HG03060 (cell line): Measurements from ENCODE around the gene NPIPA8.
"Not testable (repeated sequence)": the region's sequence is repeated elsewhere in the genome, so short reads cannot be mapped to it uniquely, and the experiment has no call there.

ENCODE experiments used
- ATAC-seq: cut with Tn5 transposase; IDR thresholded peaks from one replicate; pipeline ENCODE4 v1.9.1; 2021; ENCODE audit warnings: low read depth, moderate number of reproducible peaks; ENCODE audit not compliant: unreplicated experiment

The NPIPA8 gene

GRCh38 chr16:18336636-18337035 lies at the start of gene NPIPA8:
Gene NPIPA8 (minus strand): TSS chr16:18336736. CDS start chr16:18332662, 4,074 bp downstream.
- not testable (repeated sequence) for ATAC-seq

GRCh38 chr16:18385285-18385684 lies 48.7 kb upstream of the NPIPA8 start:
- ATAC-seq = not testable (repeated sequence)

GRCh38 chr16:18384869-18385268 lies 48.3 kb upstream of the NPIPA8 start:
- not testable (repeated sequence) for ATAC-seq

GRCh38 chr16:18384098-18384636 lies 47.6 kb upstream of the NPIPA8 start:
- ATAC-seq = not testable (repeated sequence)

GRCh38 chr16:18382696-18383095 lies 46.2 kb upstream of the NPIPA8 start:
- ATAC-seq = not testable (repeated sequence)

- not testable (repeated sequence) for ATAC-seq
Observed at GRCh38 chr16:18347742-18348141, 11.2 kb upstream of the NPIPA8 start.

- not testable (repeated sequence) for ATAC-seq
Observed at GRCh38 chr16:18346993-18347392, 10.5 kb upstream of the NPIPA8 start.

GRCh38 chr16:18344634-18345033 lies 8.1 kb upstream of the NPIPA8 start:
- ATAC-seq = not testable (repeated sequence)

- ATAC-seq = not testable (repeated sequence)
Observed at GRCh38 chr16:18341986-18342385, 5.5 kb upstream of the NPIPA8 start.

GRCh38 chr16:18341417-18341960 lies 5.0 kb upstream of the NPIPA8 start:
- not testable (repeated sequence) for ATAC-seq

GRCh38 chr16:18339210-18339609 lies 2.7 kb upstream of the NPIPA8 start:
- ATAC-seq = not testable (repeated sequence)

- not testable (repeated sequence) for ATAC-seq
Observed at GRCh38 chr16:18311811-18312210, 24.7 kb downstream of the NPIPA8 start.

- not testable (repeated sequence) for ATAC-seq
Observed at GRCh38 chr16:18309159-18309558, 27.4 kb downstream of the NPIPA8 start.

GRCh38 chr16:18307241-18307640 lies 29.3 kb downstream of the NPIPA8 start:
- ATAC-seq = not testable (repeated sequence)

GRCh38 chr16:18306066-18306465 lies 30.5 kb downstream of the NPIPA8 start:
- not testable (repeated sequence) for ATAC-seq

GRCh38 chr16:18303059-18303706 lies 33.4 kb downstream of the NPIPA8 start:
- ATAC-seq = not testable (repeated sequence)

GRCh38 chr16:18297714-18298113 lies 38.8 kb downstream of the NPIPA8 start:
- not testable (repeated sequence) for ATAC-seq

- ATAC-seq = not testable (repeated sequence)
Observed at GRCh38 chr16:18296931-18297330, 39.6 kb downstream of the NPIPA8 start.

GRCh38 chr16:18294371-18294770 lies 42.2 kb downstream of the NPIPA8 start:
- not testable (repeated sequence) for ATAC-seq

- ATAC-seq = not testable (repeated sequence)
Observed at GRCh38 chr16:18293337-18293956, 43.1 kb downstream of the NPIPA8 start.

- ATAC-seq = not testable (repeated sequence)
Observed at GRCh38 chr16:18290959-18291358, 45.6 kb downstream of the NPIPA8 start.
